GM21825 (cell line): ENCODE measurements around the gene TSPAN5.

Source experiments
- ATAC-seq: cut with Tn5 transposase; IDR thresholded peaks from one replicate; pipeline ENCODE4 v1.9.1; 2021; ENCODE audit warnings: mild to moderate bottlenecking, moderate library complexity; ENCODE audit not compliant: unreplicated experiment

TSPAN5 gene

DNA sequence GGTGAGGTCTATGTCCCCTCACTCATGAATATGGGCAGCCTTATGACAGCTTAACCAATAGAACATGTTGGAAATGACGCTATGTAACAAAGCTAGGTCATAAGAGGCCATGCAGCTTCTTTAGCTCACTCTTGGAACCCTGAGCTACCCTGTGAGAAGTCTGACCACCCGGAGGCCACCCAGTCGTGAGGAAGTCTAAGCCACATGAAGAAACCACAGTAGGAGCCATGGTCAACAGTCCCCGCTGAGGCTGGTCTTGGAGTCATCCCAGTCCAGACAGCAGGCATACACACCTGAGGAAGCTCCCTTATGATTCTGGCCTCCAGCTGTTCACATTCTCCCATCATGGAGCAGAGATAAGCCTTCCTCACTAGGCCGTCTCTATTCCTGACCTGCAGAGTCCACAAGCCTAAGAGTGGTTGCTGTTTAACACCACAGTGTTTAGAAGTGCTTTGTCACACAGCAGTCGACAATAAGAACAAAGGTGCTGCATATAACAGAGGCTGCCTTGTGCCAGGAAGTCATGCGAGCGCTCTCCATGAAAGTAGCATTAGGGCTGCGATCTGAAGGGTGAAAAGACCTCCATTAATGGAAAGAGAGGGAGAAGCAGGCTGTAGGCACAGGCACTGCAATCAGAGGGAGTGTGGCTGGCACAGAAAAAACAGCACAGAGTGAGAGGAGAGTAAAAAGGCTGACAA, 38.2 kb downstream of the TSPAN5 start:
- no peak for ATAC-seq

DNA sequence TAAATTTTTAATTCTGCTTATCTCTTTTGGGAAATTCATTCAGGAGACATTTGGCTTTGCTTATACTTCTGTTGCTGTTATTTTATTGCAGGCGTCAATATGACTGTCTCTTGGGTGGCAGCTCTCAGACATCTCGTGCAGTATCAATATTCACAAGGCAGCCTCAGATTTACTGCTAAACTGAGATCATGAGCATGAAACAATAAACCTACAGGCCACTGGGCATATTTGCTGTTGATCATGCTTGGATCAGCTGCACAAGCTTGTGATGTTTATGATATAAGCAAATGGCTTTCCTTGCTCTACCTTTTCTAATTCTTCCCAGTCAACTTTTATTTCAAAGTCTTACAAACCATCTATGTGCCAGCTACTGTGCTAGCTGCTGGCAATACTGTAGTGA, 39.2 kb downstream of the TSPAN5 start:
- ATAC-seq: no peak

DNA sequence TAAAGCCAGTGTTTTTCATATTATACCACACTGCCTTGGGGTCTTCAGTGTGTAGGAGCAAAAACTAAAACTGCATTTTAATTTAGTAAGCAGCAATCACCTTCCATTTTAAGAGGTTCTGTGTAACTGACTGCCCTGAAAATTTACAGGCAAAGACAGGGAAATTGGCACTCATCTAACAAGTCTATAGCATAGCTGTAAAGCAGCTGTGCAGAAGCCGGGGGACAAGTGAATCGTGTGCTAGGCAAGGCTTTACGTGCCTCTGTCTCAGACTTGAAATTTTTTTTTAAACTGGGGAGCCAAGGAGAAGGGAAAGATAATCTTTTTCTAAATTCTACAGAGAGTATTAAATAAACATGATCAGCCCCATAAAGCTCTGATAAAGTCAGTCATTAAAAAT, 39.7 kb downstream of the TSPAN5 start:
- no peak for ATAC-seq

DNA sequence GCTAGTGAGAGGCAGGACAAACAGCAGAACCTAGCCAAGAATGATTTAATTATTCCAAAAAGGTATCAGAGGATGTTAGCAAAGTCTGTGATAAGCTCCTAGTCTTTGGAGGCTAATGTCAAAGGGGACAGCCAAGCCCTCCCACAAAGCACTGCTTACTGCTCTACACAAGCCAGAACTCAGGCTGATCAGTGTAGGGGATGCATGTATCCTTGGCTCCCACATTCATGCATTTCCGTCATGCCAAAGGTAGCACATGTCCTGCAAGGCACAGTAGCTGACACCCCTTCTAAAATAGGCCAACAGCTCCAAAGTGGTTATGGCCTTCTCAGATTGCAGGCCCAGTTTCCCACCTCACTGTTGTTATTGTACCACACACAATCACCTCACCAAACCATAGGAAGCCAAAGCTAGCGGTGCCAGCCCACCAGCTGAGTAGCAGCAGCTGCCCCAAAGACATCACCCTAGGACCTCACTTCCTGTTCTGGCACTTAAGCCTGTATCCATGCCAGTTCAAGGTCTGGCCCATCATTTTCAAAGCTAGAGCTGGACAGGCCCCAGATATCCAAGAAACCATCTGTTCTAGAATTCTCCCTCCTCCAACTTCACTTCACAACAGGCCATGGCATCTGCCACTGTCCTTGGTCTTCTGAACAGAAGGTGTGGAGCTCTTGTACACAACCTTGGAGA, 40.9 kb downstream of the TSPAN5 start:
- ATAC-seq: no peak

DNA sequence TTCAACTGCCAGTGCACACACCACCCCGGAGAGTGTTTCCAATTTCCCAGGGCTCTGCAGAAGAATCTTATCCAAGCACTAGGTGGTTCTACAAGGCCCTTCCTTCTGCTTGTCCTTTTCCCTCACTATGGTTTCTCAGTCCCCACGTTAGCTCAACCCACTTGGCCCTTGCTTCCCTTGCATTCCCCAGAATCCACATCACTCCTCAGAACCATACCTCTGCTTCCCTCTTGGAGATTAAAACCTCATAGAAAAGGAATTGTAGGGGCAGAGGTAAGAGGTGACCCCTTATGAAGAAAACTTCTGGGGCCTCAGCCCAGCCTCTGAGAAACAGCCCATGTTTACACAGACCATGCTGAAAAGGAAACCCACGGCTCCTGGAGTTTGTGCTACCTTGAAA, 42.4 kb downstream of the TSPAN5 start:
- ATAC-seq: no peak

DNA sequence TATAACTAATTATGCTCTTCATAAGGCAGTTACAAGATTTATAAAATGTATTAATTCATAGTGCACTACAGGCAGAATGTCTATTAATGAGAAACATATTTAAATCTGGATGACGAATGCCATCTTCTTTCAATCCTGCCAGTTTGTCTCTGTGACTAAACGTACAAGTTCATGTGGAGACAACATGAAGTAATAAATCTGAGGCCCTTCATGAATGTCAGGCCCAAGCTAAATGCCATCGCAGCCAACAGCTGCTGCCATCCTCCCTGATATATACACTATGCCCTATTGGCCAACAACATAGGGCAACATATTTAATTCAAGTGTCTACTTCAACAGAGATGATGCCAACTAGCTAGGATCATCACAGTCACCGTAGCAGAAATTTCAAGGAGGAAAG, 43.7 kb downstream of the TSPAN5 start:
- no peak for ATAC-seq

DNA sequence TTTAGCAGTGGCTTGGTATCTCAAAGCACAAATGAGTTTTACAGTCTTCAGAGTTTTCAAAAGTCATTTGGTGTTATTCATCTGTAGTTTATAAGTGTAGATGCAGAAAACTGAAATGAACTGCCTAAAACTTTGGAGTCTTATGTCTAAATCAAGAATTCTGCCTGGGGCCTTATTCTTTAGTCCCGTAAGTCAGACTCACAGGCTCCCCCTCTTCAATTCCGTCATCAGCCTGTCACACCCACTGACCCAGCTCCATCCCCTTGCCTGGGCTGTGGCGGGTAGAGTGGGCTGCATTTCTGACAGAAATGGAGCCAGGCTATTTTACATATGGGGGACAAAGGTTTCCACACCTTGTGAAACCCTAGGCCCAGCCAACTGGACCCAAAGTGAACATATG, 44.3 kb downstream of the TSPAN5 start:
- no peak for ATAC-seq

DNA sequence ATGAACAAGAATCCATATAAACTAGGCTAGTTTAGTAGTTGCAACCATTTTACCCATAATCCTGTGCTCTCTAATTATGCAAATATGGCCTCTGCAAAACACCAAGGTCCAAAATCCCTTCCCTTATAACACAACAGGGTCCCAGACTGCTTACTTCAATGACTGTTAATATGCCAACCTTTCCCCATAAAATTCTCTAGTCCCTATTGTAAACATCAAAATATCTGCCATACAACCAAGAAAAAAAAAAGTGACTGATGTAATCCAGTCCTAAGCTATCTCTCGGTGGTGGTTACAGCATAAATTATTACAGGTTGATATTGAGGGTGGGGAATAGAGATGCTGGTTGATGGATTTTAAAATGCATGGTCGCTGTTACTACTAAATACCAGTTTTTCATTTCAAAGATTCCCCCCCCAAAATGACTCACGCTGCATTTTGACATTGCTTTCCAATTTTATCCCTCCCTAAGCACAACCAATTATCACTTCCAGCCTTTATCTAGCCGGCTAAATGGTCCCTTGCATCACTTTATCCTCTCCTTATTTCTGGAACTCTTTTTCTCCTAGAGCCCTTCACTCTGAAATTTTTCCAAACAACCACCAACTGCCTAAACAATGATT, 44.8 kb downstream of the TSPAN5 start:
- no peak for ATAC-seq

DNA sequence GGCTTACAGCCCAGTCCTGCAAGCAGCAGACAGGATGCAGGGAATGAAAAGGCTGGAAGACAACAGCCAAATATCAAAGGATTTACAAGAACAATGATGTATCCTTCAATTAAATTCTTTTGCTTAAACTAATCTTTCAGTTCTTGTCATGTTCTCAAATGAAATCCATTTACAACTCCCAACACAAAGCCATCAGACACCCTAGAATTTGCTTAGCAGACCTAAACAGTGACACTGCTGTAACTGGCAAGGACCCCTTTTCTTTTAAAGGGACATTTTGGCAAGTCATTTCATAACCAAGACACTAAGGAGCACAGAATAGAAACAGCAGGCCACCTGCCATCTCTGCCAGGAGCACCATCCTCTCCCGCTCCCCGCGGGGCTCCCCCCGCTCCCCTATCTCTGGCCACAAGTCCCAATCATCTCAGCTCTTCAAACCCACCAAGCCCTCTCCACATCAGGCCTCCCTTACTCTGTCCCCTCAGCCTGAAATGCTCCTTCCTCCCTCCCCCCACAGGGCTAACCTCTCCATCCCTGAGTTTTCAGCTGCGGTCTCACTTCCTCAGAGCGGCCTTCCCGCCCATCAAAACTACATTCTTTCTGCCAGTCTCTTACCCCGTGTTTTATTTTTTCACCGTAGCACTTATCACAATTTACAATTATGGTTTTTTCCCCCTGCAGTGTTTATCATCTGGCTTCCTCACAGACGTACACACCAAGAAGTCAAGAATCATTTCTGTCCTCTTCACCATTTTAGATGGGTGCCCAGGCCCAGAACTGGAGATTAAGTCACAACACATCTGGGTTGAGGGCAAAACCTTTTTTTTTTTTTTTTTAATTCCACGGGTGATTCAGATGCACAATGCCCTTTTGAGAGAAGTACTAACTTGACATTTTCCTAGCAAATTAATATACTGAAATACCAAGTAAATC, 45.8 kb downstream of the TSPAN5 start:
- peak; percentile 81 for ATAC-seq

DNA sequence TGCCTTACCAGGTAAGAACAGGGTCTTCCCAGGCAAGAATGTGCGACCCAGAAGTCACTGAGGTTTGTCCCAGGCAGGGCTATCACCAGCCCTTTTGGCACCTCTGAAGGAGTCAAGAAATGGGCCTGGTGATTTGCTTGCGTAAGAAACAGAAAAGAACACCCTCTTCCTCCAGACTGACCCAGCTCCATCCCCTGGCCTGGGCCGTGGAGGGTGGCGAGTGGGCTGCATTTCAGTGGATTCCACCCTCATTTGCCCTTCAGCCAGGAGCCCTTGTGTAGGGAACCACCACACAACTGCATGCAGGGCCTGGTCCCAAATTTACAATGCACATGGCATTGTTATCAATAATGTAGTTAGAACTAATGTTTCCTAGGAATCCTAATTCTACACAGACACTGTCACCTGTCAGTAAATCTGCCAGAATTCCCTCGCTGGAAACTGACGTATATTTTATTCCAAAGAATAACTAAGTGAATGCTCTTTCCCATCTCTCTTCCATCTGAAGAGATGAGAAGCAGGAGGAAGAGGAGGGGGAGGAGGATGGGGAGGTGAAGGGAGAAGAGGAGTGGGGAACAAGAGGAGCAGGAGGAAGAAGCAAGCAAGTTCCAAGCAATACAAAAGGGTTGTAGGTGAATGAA, 46.6 kb downstream of the TSPAN5 start:
- no peak for ATAC-seq

DNA sequence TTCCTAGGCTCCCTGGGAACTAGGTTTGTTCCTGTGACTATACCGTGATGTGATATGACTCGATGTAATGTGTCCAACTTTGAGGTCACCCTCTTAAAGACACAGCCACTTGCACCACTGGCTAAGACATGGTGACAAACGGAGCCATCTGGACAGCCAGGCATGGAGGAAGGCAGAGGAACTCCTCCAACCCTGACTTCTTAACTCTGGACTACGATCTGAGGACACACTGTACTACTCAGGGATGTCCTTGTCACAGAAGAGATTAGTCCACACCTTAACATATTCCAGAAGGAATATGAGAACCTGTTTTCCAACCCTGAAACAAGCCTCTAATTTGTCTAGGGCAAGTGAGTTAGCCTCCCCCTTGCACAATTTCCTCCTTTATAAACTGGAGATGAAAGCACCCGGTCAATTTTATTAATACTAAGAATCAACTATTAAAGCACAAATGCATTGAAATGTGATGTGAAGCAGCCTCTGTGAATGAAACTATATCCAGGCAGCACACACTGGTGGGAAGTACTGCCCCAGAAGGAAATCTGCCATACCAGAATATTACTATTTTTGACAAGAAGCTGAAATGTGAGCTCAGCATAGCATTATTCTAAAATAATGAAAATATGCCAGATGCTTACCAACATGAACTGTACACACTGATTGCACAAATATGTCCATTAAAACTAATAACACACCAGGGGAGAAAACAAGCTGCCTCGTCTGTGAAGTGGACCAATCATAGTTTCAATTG, 47.3 kb downstream of the TSPAN5 start:
- no peak for ATAC-seq

DNA sequence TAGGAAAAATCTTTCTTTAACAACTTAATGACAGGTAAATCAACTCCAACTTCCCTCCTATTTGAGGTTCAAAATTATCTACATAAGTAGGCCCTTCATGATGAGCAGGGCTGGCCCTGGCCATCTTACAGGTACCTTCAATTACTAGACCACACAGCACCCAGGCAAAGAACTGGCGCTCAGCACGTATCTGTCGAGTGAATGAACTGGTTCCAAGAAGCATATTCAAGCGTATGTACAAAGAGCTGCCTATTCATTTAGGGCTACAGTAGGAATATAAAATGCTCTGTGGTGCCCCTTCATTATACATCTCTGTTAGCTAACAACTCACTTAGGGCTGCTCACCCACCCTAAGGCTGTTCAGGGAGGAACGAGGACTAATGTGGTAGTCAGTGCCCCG, 48.0 kb downstream of the TSPAN5 start:
- no peak for ATAC-seq

DNA sequence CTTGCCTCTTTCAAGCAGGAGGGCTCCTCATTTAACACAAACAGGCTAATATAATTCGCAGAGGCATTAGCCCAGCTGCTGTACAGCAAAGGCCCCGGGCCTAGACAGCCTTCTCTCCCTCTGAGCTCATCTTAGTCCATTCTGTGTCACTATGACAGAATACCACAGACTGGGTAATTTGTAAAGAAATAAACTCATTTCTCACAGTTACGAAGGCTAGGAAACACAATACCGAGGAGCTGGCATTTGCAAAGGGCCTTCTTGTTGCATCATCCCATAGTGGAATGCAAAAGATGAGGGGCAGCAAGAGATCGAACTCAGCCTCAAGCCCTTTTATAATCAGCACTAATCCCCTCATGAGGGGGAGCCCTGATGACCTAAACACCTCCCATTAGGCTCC, 48.5 kb downstream of the TSPAN5 start:
- no peak for ATAC-seq

DNA sequence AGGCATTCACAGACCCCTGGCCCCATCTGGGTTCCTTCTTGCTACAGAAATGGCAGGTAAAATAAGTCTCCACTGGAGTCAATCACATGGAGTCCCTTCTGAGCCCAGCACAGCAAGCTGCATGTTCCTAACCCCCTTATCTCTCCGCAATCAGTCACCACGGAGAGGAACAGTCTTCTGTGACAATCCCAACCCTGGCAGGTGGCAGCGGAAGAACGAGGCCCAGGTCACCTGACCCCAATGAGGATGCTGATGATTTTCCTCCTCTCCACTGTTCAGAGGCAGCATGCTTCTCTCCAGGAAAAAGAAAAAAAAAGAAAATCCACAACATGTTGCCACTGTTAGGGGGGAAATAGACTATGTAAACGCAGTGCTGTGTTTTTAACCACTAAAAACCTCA, 50.1 kb downstream of the TSPAN5 start:
- no peak for ATAC-seq

DNA sequence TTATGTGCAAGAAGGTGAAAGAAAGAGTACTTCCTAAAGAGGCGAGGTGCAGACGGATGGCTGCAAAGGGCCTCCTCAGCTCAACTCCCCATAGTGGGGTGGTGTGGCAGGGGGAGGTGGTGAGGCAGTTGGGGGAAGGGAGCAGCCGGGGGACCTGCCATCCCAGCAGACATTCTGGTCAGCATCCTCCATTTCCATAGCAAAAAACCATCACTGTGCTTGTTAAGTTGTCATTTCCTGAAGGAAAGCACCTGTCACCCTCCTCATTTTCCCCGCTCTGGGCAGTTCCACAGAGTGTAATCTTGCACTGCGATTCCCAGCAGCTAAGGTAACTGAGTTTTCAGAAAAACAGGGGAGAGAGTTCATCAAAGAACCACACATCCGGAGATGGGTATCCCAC, 51.5 kb downstream of the TSPAN5 start:
- no peak for ATAC-seq

DNA sequence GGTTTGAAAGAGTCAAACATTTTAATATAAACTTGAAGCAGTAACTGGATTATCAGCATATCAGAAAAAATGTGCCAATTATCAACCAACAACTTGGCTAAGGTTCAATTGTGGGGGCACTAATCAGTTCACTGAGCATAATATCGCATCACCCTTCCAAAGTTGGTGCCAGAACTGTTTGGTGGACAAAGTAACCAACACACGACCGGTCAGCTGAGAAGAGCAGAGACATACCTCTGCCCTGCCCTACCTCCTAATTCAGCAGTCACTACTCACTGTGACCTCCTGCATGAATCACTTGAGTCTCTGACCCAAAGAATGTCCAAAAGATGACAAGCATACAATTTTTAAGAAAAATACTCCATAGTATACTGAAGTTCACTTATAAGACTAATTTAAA, 53.2 kb downstream of the TSPAN5 start:
- no peak for ATAC-seq

DNA sequence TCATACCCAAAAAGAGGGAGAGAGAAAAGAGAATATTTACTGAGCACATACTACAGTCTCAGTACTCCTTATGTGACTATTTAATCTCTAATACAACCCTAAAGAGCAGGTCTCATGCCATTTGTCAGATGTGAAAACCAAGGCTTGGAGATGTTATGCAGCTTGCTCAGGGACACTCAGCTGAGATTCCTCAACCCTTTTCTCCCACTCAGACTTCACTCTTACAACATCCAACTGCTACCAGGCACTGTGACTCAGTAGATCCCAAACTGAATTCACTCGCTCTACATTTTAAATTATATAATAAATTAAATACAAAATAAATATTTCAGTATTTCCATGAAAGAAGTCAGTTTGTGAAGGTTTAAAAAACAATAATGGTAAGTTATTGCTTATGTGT, 53.7 kb downstream of the TSPAN5 start:
- ATAC-seq: no peak

DNA sequence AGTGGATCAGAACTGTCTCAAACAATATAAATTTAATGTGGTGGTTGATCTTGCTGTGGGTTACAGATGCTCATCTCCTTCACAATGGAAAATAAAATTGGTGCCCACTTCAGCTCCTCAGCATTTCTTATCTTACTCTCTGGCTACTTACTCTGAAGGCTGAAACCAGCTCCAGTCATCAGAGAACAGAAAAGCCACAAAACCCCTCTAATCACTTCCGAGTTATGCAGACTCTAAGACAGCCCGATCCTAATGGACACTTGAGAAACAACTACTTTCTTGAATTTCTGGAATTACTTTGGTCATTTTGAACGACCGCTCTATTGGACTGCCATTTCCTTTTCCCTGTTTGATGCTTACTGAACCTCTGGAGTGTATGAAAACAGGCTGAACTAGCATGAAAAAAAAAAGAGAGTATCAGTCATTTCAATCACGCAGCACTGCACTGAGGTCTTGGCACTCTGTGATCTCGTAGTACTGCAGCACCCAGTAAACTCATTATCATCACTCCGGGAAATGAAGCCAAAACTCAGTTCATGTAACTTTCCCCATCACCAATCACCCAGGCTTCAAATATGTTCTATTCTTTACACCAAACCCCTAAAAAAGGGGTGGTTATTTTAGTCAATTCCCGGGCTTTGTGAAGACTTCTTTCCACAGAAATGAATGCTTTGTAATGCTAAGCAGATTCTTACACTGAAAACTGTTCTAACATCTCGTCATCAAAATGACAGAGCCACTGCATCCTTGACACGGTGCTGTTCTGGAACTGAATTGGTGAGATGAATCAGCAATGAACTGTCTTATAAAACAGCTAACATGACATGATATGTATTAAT, 54.5 kb downstream of the TSPAN5 start:
- no peak for ATAC-seq

DNA sequence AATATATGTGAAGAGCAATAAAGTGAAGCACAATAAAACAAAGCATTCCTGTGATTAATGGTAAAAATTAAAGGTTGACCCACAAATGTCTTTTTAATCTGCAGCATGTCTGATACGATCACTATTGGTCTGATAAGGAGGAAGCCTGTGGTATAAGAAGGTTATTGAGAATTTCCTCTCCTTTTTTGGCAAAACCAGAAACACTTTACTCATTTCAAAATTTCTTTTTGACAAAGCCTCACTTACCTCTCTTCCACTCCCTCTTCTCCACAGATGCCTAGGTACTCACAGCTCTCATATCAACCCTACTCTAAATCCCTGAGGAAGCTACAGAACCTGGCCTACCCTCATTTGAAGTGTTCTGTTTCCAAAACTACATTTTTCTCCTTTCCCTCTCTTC, 56.1 kb downstream of the TSPAN5 start:
- ATAC-seq: no peak
